HG02642 (cell line): Measurements from ENCODE around the gene GRAMD2B.

Source experiments
- ATAC-seq: cut with Tn5 transposase; IDR thresholded peaks from one replicate; pipeline ENCODE4 v1.9.1; 2021; ENCODE audit warnings: mild to moderate bottlenecking; ENCODE audit not compliant: unreplicated experiment, poor library complexity

GRAMD2B gene

DNA sequence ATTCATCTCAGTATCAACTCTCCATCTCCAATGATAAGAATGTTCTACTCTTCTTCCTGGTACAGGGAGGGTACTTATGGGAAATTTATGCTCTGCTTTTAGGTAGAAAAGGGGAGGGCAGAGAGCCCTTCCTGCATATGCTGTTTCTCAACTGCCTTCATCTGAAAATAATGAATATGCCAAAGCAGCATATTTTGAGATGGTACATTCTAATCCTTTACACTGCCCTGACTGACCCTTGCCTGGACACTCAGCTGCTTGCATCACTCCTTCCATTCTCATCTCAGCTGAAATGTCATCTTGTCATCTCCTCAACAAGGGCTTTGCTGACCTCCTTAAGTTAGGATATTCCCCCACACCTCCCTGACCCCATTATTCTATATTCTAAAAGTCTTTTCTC, 103.3 kb downstream of the GRAMD2B start:
- no peak for ATAC-seq

- ATAC-seq: no peak
Observed at GRCh38 chr5:126527158-126527557, 103.9 kb downstream of the GRAMD2B start.

DNA sequence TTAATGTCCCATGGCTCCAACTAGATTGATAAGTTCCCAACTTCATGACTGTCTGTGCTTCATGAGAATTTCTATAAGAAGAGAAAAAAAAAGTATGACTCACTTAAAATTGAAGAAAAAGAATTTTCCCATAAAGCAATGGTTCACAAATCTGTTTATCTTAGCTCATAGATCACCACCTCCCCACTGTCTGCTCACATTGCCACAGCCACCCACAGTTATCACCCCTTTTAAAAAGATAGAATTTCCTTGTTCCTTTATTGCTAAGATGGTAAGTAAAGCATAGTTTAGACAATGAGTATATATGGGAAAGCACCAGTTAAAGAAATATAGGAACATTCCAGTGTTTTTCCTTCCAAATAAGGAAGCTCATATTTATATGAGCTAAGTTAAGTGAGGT, 104.7 kb downstream of the GRAMD2B start:
- ATAC-seq: no peak

DNA sequence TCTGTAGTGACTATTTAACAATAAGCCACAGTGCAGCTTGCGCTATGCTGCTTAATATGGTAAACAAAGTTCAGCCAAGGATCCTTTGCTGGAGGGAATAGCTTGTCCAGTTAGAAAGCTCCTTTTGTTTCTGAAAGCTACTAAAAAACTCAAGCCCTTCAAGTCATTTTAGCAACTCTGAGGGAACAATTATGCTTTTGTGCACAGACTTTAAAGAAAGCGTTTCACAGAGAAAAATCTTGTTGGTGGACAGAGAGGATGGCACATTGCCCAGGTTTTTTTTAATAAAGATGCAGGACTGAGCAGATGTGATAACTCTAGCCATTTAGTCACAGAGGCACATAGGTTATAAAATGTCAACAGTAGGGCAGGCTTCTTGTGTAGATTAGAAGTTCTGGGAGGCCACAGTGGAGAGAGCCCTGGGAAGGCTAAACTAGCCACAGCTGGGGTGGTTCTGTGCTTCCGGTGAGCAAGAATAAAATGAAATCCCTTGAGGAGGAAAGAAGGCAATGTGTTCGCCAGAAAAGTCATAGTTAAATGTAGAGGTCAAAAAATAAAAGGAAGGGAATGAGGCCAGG, 108.4 kb downstream of the GRAMD2B start:
- ATAC-seq: no peak

GRCh38 chr5:126534553-126534952, 111.3 kb downstream of the GRAMD2B start:
- no peak for ATAC-seq

DNA sequence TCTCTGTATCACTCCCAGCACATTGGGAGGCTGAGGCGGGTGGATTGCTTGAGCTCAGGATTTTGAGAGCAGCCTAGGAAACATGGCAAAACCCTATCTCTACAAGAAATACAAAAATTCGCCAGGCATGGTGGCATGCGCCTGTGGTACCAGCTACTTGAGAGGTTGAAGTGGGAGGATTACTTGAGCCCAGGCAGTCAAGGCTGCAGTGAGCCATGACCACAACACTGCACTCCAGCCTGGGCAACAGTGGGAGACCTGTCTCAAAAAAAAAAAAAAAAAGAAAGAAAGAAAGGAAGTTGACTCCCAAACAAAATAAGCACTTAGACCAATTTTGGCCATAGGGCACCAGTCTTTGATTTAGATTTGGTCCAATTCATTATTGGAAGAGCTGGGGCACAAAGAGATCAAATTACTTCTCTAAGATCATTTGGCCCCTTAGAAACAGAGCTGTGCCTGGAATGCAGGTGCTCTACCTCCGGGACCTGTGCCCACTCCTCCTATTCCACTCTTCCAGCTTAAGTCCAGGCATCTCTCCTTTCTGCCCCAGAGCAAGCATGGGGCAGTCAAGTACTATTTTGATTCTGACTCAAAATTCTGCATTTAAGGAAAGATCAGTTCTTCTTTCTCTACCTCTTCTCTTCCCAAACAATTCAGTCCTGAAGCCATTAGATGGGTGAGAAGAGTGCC, 112.8 kb downstream of the GRAMD2B start:
- ATAC-seq: no peak

GRCh38 chr5:126536874-126537273, 113.7 kb downstream of the GRAMD2B start:
- no peak for ATAC-seq

- ATAC-seq: no peak
Observed at GRCh38 chr5:126538579-126538978, 115.4 kb downstream of the GRAMD2B start.

- ATAC-seq: no peak
Observed at GRCh38 chr5:126540631-126541030, 117.4 kb downstream of the GRAMD2B start.

DNA sequence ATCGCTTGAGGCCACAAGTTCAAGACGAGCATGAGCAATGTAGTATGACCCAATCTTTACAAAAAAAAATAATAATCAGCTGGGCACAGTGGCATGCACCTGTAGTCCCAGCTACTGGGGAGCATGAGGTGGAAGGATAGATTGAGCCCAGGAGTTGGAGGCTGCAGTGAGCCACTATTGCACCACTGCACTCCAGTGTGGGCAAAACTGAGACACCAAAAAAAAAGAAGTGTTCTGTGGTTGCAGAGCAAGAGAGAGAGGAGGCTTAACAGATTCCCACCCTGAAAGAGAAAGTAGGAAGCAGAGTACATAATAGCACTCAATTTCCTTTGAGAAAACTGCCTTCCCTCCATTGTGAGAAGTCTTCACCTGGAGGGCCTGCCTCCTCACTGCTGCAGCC, 119.2 kb downstream of the GRAMD2B start:
- peak; percentile 36 for ATAC-seq

DNA sequence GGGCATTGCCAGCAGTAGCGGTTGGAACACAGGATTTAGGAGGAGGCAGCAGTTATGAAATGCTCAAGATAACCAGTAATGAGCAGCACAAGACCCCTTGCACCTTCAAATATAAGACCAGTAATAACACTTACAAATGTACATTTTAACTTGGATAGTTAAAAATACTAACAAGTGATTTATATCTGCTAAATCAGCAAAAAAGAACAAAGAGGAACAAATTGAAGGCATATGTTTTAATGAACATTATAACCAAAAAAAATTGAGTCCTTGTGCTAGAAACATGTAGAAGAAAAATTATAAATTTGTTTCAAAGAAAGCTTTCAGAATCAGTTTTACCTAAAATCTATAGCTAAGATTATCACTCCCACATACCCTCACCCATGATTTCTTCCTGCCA, 119.8 kb downstream of the GRAMD2B start:
- ATAC-seq: no peak

- peak; percentile 9 for ATAC-seq
Observed at GRCh38 chr5:126543660-126544059, 120.5 kb downstream of the GRAMD2B start.
